K562 (cell line): Measurements from ENCODE around the gene OLFM3. TPM values are rescaled to one million over a fixed set of nuclear protein-coding genes. Genes with fewer than 3 reads are reported as not detected.

Experiments used
- ATAC-seq: fragments of 200-7000 bp; cut with Tn5 transposase; 3 replicates; pipeline ENCODE4 v1.9.1; 2020; ENCODE audit warnings: moderate library complexity
- Bru-seq: library from RNA; stranded (reverse); fragments of 400-500 nt; gene quantifications from one replicate; lab custom pipeline; 2021; lab: Mats Ljungman, UMichigan
- BruChase-seq, 2 experiments: library from RNA; stranded (reverse); fragments of 400-500 nt; gene quantifications; one replicate each; lab custom pipeline; 2021; lab: Mats Ljungman, UMichigan
- BruUV-seq: library from RNA; stranded (reverse); fragments of 400-500 nt; replicated peaks from 2 replicates; lab custom pipeline; 2021; lab: Mats Ljungman, UMichigan
- CTCF ChIA-PET: fragments of 300-600 bp; formaldehyde crosslinking; extraction: SDS; loops from one replicate; lab custom pipeline; 2021; ENCODE audit warnings: low intra/inter-chr PET ratio; lab: Yijun Ruan, JAX
- POLR2A ChIA-PET: fragments of 300-600, 350-650 bp; sonication (Branson Sonifier 250); formaldehyde crosslinking; extraction: SDS; loops from one replicate; lab custom pipeline; 2021; ENCODE audit warnings: antibody characterized with exemption, inconsistent platforms; lab: Yijun Ruan, JAX
- DNase-seq, 4 experiments: peaks; one replicate each; pipeline versions ENCODE4 v3.0.0 to v3.0.0-alpha.2; 2011 to 2018; ENCODE audit warnings: low spot score in 3 of 4, mixed read lengths in 3 of 4; ENCODE audit errors: extremely low read depth in 1 of 4
- FAIRE-seq: peaks from 2 replicates; lab custom pipeline; 2011; peaks lifted over from hg19 to GRCh38; lab: Jason Lieb, UNC
- H2AFZ ChIP-seq: 2 replicates; pipeline ENCODE4 v1.6.0; 2011; ENCODE audit warnings: low read depth, low read length, control low read depth, inconsistent platforms
- H3K27ac ChIP-seq: fragments of 200-600 bp; 3 replicates; pipeline ENCODE4 v1.8.0; 2011; ENCODE audit warnings: low read depth, mild to moderate bottlenecking, control low read depth, inconsistent platforms, low read length, moderate library complexity, mixed read lengths; ENCODE audit errors: extremely low read depth
- H3K27me3 ChIP-seq, 2 experiments: fragments of 300-600 bp in 1 of 2; 2 replicates in 1 of 2; 3 replicates in 1 of 2; pipeline versions ENCODE4 v1.6.0 to v1.8.0; 2011; ENCODE audit warnings: inconsistent platforms in 2 of 2, low read length in 2 of 2, mild to moderate bottlenecking in 1 of 2, mixed read lengths in 1 of 2, moderate library complexity in 1 of 2; ENCODE audit not compliant: control insufficient read depth in 2 of 2, insufficient read depth in 2 of 2
- H3K36me3 ChIP-seq: fragments of 300-600 bp; 3 replicates; pipeline ENCODE4 v1.8.0; 2011; ENCODE audit warnings: mild to moderate bottlenecking, low read length, inconsistent platforms; ENCODE audit not compliant: control insufficient read depth, insufficient read depth
- H3K4me1 ChIP-seq, 2 experiments: fragments of 200-600 bp in 1 of 2; replicated peaks in 1 of 2; 2 replicates in 1 of 2; 3 replicates in 1 of 2; pipeline versions ENCODE4 v1.5.1 to v1.8.0; 2011; ENCODE audit warnings: inconsistent platforms in 2 of 2, low read length in 2 of 2, mild to moderate bottlenecking in 1 of 2, mixed read lengths in 1 of 2, moderate library complexity in 1 of 2; ENCODE audit not compliant: control insufficient read depth in 2 of 2, insufficient read depth in 2 of 2
- H3K4me2 ChIP-seq: 2 replicates; pipeline ENCODE4 v1.6.1; 2011; ENCODE audit warnings: low read length, control low read depth, inconsistent platforms, mixed read lengths; ENCODE audit not compliant: insufficient read depth
- H3K4me3 ChIP-seq: fragments of 200-600 bp; sonication (generic), shearing (Covaris generic); 2 replicates; pipeline ENCODE4 v1.5.1; 2016; ENCODE audit warnings: control low read depth, inconsistent platforms
- H3K79me2 ChIP-seq: fragments of 200-600 bp; 3 replicates; pipeline ENCODE4 v1.8.0; 2011; ENCODE audit warnings: low read length, inconsistent platforms; ENCODE audit not compliant: control insufficient read depth, insufficient read depth
- H3K9ac ChIP-seq, 2 experiments: 2 replicates each; pipeline versions ENCODE4 v1.6.0 to v1.6.1; 2011; ENCODE audit warnings: low read depth in 2 of 2, low read length in 2 of 2, control low read depth in 1 of 2, inconsistent platforms in 1 of 2, mild to moderate bottlenecking in 1 of 2, mixed read lengths in 1 of 2; ENCODE audit not compliant: insufficient read depth in 1 of 2
- H3K9me1 ChIP-seq: one replicate; pipeline ENCODE4 v1.6.0; 2011; ENCODE audit warnings: inconsistent platforms, mild to moderate bottlenecking, low read length, moderate library complexity; ENCODE audit not compliant: control insufficient read depth, insufficient read depth
- H3K9me3 ChIP-seq: replicated peaks from 2 replicates; pipeline ENCODE4 v1.5.1; 2011; ENCODE audit warnings: low read depth, low read length, inconsistent platforms; ENCODE audit not compliant: control insufficient read depth, insufficient read depth
- H4K20me1 ChIP-seq: replicated peaks from 2 replicates; pipeline ENCODE4 v1.6.1; 2011; ENCODE audit warnings: low read length, inconsistent platforms, mixed read lengths; ENCODE audit not compliant: control insufficient read depth, insufficient read depth
- MED1 ChIP-seq: sonication (generic); formaldehyde crosslinking; IDR thresholded peaks from 2 replicates; pipeline ENCODE4 v1.8.1; 2023; ENCODE audit warnings: missing genetic modification reagents, borderline replicate concordance
- REST ChIP-seq, 2 experiments: fragments of 450-650 bp; formaldehyde crosslinking in 1 of 2; IDR thresholded peaks; 2 replicates each; pipeline versions ENCODE4 v1.4.0 to v1.6.1; 2014 to 2020; ENCODE audit warnings: mild to moderate bottlenecking in 2 of 2, borderline replicate concordance in 1 of 2, low read depth in 1 of 2
- WGBS: fragments of 100-300 bp; shearing (Covaris generic); methylation state at CpG from one replicate; pipeline ENCODE4 v1.1.6; 2016; ENCODE audit warnings: low coverage, mixed read lengths; ENCODE audit not compliant: insufficient coverage; ENCODE audit errors: missing lambda C conversion rate; 5-methylcytosine and 5-hydroxymethylcytosine counted together
- in situ Hi-C: fragments of 300-500 bp; cut with MboI; formaldehyde crosslinking; loops from 4 replicates; pipeline ENCODE4 v1.15.0; 2018; ENCODE audit warnings: inconsistent platforms, mixed read lengths
- intact Hi-C: fragments of 100-400 bp; cut with micrococcal nuclease; formaldehyde crosslinking; loops from 2 replicates; pipeline ENCODE4 v1.14.2; 2022
- long read RNA-seq, 3 experiments: library from polyadenylated mRNA in 2 of 3; library from RNA in 1 of 3; unstranded in 2 of 3; stranded (forward) in 1 of 3; transcript quantifications; one replicate each; pipeline ENCODE4 v2.0.0, GENCODE V29; 2019 to 2022
- polyA minus RNA-seq, 3 experiments: library from RNA; depleted of rRNA, polyadenylated mRNA; stranded (reverse); fragments of >200 nt; gene quantifications; 2 replicates each; pipeline ENCODE4 v1.2.3, GENCODE V29; 2011
- polyA plus RNA-seq, 8 experiments: library from polyadenylated mRNA; depleted of rRNA in 4 of 8; stranded (reverse) in 5 of 8; unstranded in 3 of 8; fragments of >200 nt; fragmentation: Nextera tagmentation in 2 of 8; fragmentation: Illumina TruSeq in 1 of 8; extraction: Ambion mirVana in 2 of 8; extraction: Trizol in 1 of 8; gene quantifications; 2 replicates each; pipeline versions ENCODE4 v1.2.1 to v1.2.3, GENCODE V29; 2011 to 2014; ENCODE audit warnings: inconsistent platforms in 1 of 8, missing spikeins in 1 of 8
- total RNA-seq, 7 experiments: library from RNA; depleted of rRNA in 6 of 7; stranded (reverse); fragments of >200 nt in 6 of 7; fragmentation: Illumina TruSeq in 2 of 7; extraction: Trizol in 2 of 7; gene quantifications; 2 replicates each; pipeline versions ENCODE4 v1.2.1 to v1.2.3, GENCODE V29; 2011 to 2021; ENCODE audit warnings: low replicate concordance in 1 of 7

OLFM3 gene
- total RNA-seq (2011; cell fraction: chromatin; rRNA removed; ENCODE audit: low replicate concordance) = not detected in 2 replicates
- not detected in 2 replicates for total RNA-seq (2011; cell fraction: nucleolus; rRNA removed)
- total RNA-seq (2011; cell fraction: nucleoplasm; rRNA removed) = not detected in 2 replicates
- total RNA-seq (2014; rRNA removed) (not detected in 2 replicates), total RNA-seq (2014; rRNA removed; fragmentation: Illumina TruSeq; extraction: Trizol) (not detected in 2 replicates), total RNA-seq (2015; rRNA removed; fragmentation: Illumina TruSeq; extraction: Trizol) (0.07 TPM in 1 of 2 replicates, not detected in the other), total RNA-seq (2021) (not detected in 2 replicates), polyA plus RNA-seq (2011; rRNA removed) (not detected in 2 replicates), polyA plus RNA-seq (2014; fragmentation: Illumina TruSeq; extraction: Trizol) (not detected in 2 replicates), polyA plus RNA-seq (2014; fragmentation: Nextera tagmentation; extraction: Ambion mirVana) (not detected), polyA plus RNA-seq (2014; rRNA removed) (not detected in 2 replicates), polyA minus RNA-seq (2011; rRNA and poly(A)+ RNA removed) (not detected in 2 replicates), Bru-seq, nascent RNA (percentile 4 among the genes with signal in this experiment), BruChase-seq, experiment 1, labeled RNA remaining after a 2-hour chase (percentile 2 among the genes with signal in this experiment), BruChase-seq, experiment 2, labeled RNA remaining after a 6-hour chase (percentile 1 among the genes with signal in this experiment)
- polyA plus RNA-seq (2011; cell fraction: cytosol; rRNA removed) = not detected in 2 replicates
- not detected in 2 replicates for polyA plus RNA-seq (2011; cell fraction: nucleus; rRNA removed)
- 0.03 and 0.04 TPM in 2 replicates for polyA plus RNA-seq (2012)
- polyA minus RNA-seq (2011; cell fraction: cytosol; rRNA and poly(A)+ RNA removed) = not detected in 2 replicates
- not detected in 2 replicates for polyA minus RNA-seq (2011; cell fraction: nucleus; rRNA and poly(A)+ RNA removed)
- long read RNA-seq, experiment 1 = 0 reads
- long read RNA-seq, experiment 2 = 0 reads
- long read RNA-seq, experiment 3 = 0 reads

DNA sequence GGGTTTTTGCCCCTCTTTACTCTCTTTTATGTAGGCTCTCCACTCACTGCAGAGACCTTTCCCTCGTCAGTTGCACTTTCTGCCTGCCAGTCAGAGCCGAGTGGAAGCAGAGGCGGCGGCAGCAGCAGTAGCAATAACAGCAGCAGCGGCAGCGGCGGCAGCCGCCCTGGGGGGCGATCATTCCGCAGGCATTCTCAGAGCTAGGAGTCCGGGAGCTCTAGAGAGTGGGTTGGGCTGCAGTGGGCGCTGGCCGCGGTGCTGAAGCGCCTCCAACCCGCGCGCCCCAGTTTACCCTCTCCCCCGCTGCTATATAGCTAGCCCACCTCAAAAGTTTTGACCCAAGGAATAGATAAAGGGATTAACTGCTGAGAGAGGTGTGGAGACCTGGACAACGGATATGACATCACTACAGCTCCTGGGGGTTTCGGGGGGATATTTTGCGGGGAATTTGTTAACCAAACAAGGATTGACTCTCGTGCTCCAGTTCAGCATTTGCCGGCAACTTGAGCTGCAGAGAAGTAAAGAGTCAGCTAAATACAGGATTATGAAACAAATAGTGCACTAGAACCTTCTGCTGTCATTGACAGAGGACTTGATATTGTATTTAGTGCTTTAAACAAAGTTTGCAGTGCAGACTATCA is at the start of gene OLFM3:
TSS of gene OLFM3 (minus strand) at position 102 of the 641 bp plus-strand sequence.
- ChIA-PET CTCF (no interaction called here), POLR2A (no interaction called here)
- Histone ChIP-seq H3K9me1 (no peaks in the 10 kb centered on the region), H3K9me3 (no peaks in the 10 kb centered on the region), H3K36me3 (no peaks in the 10 kb centered on the region), H3K27ac (no peak within 1 kb of the TSS), H3K4me3 (no peak within 1 kb of the TSS), H3K4me1 (no peaks in the 10 kb centered on the region), H3K27me3 (no peaks in the 10 kb centered on the region), H4K20me1 (no peaks in the 10 kb centered on the region), H3K79me2 (no peaks in the 10 kb centered on the region), H2AFZ (no peak within 1 kb of the TSS), H3K4me2 (no peak within 1 kb of the TSS), H3K9ac (no peak within 1 kb of the TSS)
- in situ Hi-C loops = no loop called here
- no peak for ATAC-seq
- no peak for FAIRE-seq
- WGBS = 3% methylated on average over 24 of the region's 24 CpGs
- no TSS peak for BruUV-seq
- no peak for DNase-seq
- intact Hi-C loops = no loop called here
- TF ChIP-seq REST (IDR thresholded peaks at IDR 0.05; ENCODE audit: borderline replicate concordance) = peak; percentile 72
- TF ChIP-seq REST (CRISPR knock-in tag; IDR thresholded peaks at IDR 0.05; ENCODE audit: low read depth) = 0 out of 2 replicates have a peak, but pooled peaks have one; percentile 71
- no peak for TF ChIP-seq MED1
- TF ChIP-seq, all 486 proteins: peak for 1
